ENCODE measurements around the gene CEACAM6. TPM values are rescaled to one million over a fixed set of nuclear protein-coding genes. Genes with fewer than 3 reads are reported as not detected.

CEACAM6 gene
- total RNA-seq (2022) = 44.5 and 98.9 TPM in 2 replicates
- percentile 61 among the genes with signal in this experiment for Bru-seq, nascent RNA
- percentile 80 among the genes with signal in this experiment for BruChase-seq, experiment 1, labeled RNA remaining after a 6-hour chase
- BruChase-seq, experiment 2, labeled RNA remaining after a 2-hour chase = percentile 53 among the genes with signal in this experiment
- long read RNA-seq, transcript CEACAM6-201 (6 exons, 2,700 nt) = major isoform, 232 of 258 reads
- long read RNA-seq, partial matches to known transcripts = 12 of 258 reads
- long read RNA-seq, other reads (novel, unspliced or antisense) = 14 of 258 reads

GRCh38 chr19:41755328-41755913 lies at the start of gene CEACAM6:
CEACAM6 (plus strand) TSS chr19:41755530; CDS start chr19:41755639, 109 bp downstream.
- peaks cover 68% of the 10 kb centered on the region for H3K4me1 Mint-ChIP-seq (ENCODE audit: low read depth, unreplicated experiment)
- H3K4me3 Mint-ChIP-seq (ENCODE audit: low read depth, unreplicated experiment) = peak within 1 kb of the TSS; percentile 40
- peak within 1 kb of the TSS; percentile 67 for H3K27ac Mint-ChIP-seq (ENCODE audit: unreplicated experiment)
- no peaks in the 10 kb centered on the region for H3K27me3 Mint-ChIP-seq (ENCODE audit: unreplicated experiment)
- BruUV-seq (replicated peaks) = no TSS peak
- H3K36me3 Mint-ChIP-seq (ENCODE audit: insufficient read depth, unreplicated experiment) = peaks cover 12% of the 10 kb centered on the region
- H3K9me3 Mint-ChIP-seq (ENCODE audit: low read depth, unreplicated experiment) = no peaks in the 10 kb centered on the region
- peak; percentile 24 for DNase-seq
- CTCF ChIA-PET = interaction anchor here (0.6 to 4.0 kb wide), 8 partner anchors 17 to 1372 kb away, joined by 3 to 66 read pairs (median 4); partner anchors contain the start of gene CEACAM3
- TF ChIP-seq CTCF (IDR thresholded peaks at IDR 0.05; ENCODE audit: unreplicated experiment) = no peak
- intact Hi-C loops (cut with micrococcal nuclease; ENCODE audit: unreplicated experiment) = no loop called here

DNA sequence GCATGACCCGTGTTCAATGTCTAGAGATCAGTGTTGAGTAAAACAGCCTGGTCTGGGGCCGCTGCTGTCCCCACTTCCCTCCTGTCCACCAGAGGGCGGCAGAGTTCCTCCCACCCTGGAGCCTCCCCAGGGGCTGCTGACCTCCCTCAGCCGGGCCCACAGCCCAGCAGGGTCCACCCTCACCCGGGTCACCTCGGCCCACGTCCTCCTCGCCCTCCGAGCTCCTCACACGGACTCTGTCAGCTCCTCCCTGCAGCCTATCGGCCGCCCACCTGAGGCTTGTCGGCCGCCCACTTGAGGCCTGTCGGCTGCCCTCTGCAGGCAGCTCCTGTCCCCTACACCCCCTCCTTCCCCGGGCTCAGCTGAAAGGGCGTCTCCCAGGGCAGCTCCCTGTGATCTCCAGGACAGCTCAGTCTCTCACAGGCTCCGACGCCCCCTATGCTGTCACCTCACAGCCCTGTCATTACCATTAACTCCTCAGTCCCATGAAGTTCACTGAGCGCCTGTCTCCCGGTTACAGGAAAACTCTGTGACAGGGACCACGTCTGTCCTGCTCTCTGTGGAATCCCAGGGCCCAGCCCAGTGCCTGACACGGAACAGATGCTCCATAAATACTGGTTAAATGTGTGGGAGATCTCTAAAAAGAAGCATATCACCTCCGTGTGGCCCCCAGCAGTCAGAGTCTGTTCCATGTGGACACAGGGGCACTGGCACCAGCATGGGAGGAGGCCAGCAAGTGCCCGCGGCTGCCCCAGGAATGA lies 48.4 kb upstream of the CEACAM6 start:
- CTCF ChIA-PET = interaction anchor here (0.6 to 2.9 kb wide), 34 partner anchors 9 to 802 kb away, joined by 3 to 29 read pairs (median 5); partner anchors contain the start of genes CEACAM6 and CEACAM7
- peak; percentile 87 for DNase-seq
- intact Hi-C loops (cut with micrococcal nuclease; ENCODE audit: unreplicated experiment) = loop anchor here (1.0 kb wide), 2 partner anchors 39 to 78 kb away; no protein-coding TSS in a partner anchor
- H3K27me3 Mint-ChIP-seq (ENCODE audit: unreplicated experiment) = peaks cover 62% of the 10 kb centered on the region
- peaks cover 13% of the 10 kb centered on the region for H3K4me1 Mint-ChIP-seq (ENCODE audit: low read depth, unreplicated experiment)
- no TSS peak for BruUV-seq (replicated peaks)
- TF ChIP-seq CTCF (IDR thresholded peaks at IDR 0.05; ENCODE audit: unreplicated experiment) = peak; percentile 100
- H3K4me3 Mint-ChIP-seq (ENCODE audit: low read depth, unreplicated experiment) = peak overlapping the region; percentile 77
- H3K9me3 Mint-ChIP-seq (ENCODE audit: low read depth, unreplicated experiment) = no peaks in the 10 kb centered on the region
- H3K27ac Mint-ChIP-seq (ENCODE audit: unreplicated experiment) = no peak overlapping the region
- H3K36me3 Mint-ChIP-seq (ENCODE audit: insufficient read depth, unreplicated experiment) = peaks cover 9% of the 10 kb centered on the region

- Mint-ChIP-seq H3K36me3 (ENCODE audit: insufficient read depth, unreplicated experiment) (peaks cover 9% of the 10 kb centered on the region), H3K27ac (ENCODE audit: unreplicated experiment) (no peak overlapping the region), H3K4me1 (ENCODE audit: low read depth, unreplicated experiment) (peaks cover 13% of the 10 kb centered on the region), H3K4me3 (ENCODE audit: low read depth, unreplicated experiment) (no peak overlapping the region), H3K9me3 (ENCODE audit: low read depth, unreplicated experiment) (no peaks in the 10 kb centered on the region), H3K27me3 (ENCODE audit: unreplicated experiment) (peaks cover 67% of the 10 kb centered on the region)
- DNase-seq = peak; percentile 39
- CTCF ChIA-PET = interaction anchor here (0.7 to 2.9 kb wide), 30 partner anchors 8 to 114 kb away, joined by 3 to 29 read pairs (median 5); partner anchors contain the start of genes CEACAM6 and CEACAM7
- no TSS peak for BruUV-seq (replicated peaks)
- no peak for TF ChIP-seq CTCF (IDR thresholded peaks at IDR 0.05; ENCODE audit: unreplicated experiment)
- intact Hi-C loops (cut with micrococcal nuclease; ENCODE audit: unreplicated experiment) = loop anchor here (1.0 kb wide), 2 partner anchors 39 to 78 kb away; no protein-coding TSS in a partner anchor
Measured at GRCh38 chr19:41707502-41707812, 47.9 kb upstream of the CEACAM6 start.

GRCh38 chr19:41707871-41708371 lies 47.4 kb upstream of the CEACAM6 start:
- CTCF ChIA-PET = interaction anchor here (1.4 to 1.9 kb wide), 4 partner anchors 40 to 113 kb away, joined by 5 to 16 read pairs (median 14); no protein-coding TSS in a partner anchor
- intact Hi-C loops (cut with micrococcal nuclease; ENCODE audit: unreplicated experiment) = loop anchor here (1.0 kb wide), 2 partner anchors 38 to 77 kb away; no protein-coding TSS in a partner anchor
- Mint-ChIP-seq H3K27me3 (ENCODE audit: unreplicated experiment) (peaks cover 72% of the 10 kb centered on the region), H3K36me3 (ENCODE audit: insufficient read depth, unreplicated experiment) (peaks cover 9% of the 10 kb centered on the region), H3K9me3 (ENCODE audit: low read depth, unreplicated experiment) (no peaks in the 10 kb centered on the region), H3K27ac (ENCODE audit: unreplicated experiment) (no peak overlapping the region), H3K4me3 (ENCODE audit: low read depth, unreplicated experiment) (no peak overlapping the region), H3K4me1 (ENCODE audit: low read depth, unreplicated experiment) (peaks cover 13% of the 10 kb centered on the region)
- no peak for DNase-seq
- TF ChIP-seq CTCF (IDR thresholded peaks at IDR 0.05; ENCODE audit: unreplicated experiment) = no peak
- BruUV-seq (replicated peaks) = no TSS peak

Data from Calu3 (cell line).